ENCODE data around the gene TESK2. TPM values are rescaled to one million over a fixed set of nuclear protein-coding genes. Genes with fewer than 3 reads are reported as not detected.
A peak's percentile ranks its signal among the peaks of the same experiment; 100 is the strongest.

The TESK2 gene
- total and polyA plus RNA-seq, 2 of the 13 experiments (the other 11 are each of a cell fraction or from before 2014, with no cell fraction given): 5.5 to 9.6 TPM

GRCh38 chr1:45526135-45526644 is 35.2 kb upstream of the TESK2 start:
- Histone ChIP-seq H3K79me2 (ENCODE audit: insufficient read depth, low read length) (peaks cover 9% of the 10 kb centered on the region), H3K4me3 (replicated peaks in 1 of 3; ENCODE audit: insufficient read depth in 1 of 3, low read depth in 2 of 3, low read length in 3 of 3) (no peak overlapping the region), H3K36me3 (replicated peaks in 1 of 2; ENCODE audit: control insufficient read depth in 1 of 2, insufficient read depth in 2 of 2, low read length in 2 of 2) (no peaks in the 10 kb centered on the region), H3K9me3 (ENCODE audit: low read length) (no peaks in the 10 kb centered on the region), H2AFZ (ENCODE audit: low read length) (no peak overlapping the region), H3K4me1 (ENCODE audit: insufficient read depth, low read length) (peaks cover 39% of the 10 kb centered on the region), H4K20me1 (ENCODE audit: insufficient read depth, low read length) (peaks cover 4% of the 10 kb centered on the region; the same call in 1 of the 2 replicates), H3K27ac (ENCODE audit: extremely low read length, insufficient read depth, low read length) (peak overlapping the region; percentile 57), H3K9ac (ENCODE audit: insufficient read depth, low read depth, low read length) (no peak overlapping the region), H3K4me2 (ENCODE audit: low read depth, low read length) (peak overlapping the region; percentile 28; the same call in 1 of the 2 replicates), H3K27me3 (ENCODE audit: control insufficient read depth in 1 of 2, insufficient read depth in 2 of 2, low read length in 2 of 2) (no peaks in the 10 kb centered on the region; a peak in 1 of 5 replicates)
- DNase-seq (ENCODE audit: low spot score) (peak; percentile 77), ATAC-seq (peak; percentile 62), FAIRE-seq (peak; percentile 96)
- intact Hi-C loops (cut with micrococcal nuclease; ENCODE audit: unreplicated experiment) (no loop called here), in situ Hi-C loops (cut with HindIII; ENCODE audit: extremely low pct_ligation_motif_present, low pct_unique_long_range_greater_than_20kb) (no loop called here)
- CTCF ChIA-PET (ENCODE audit: low intra/inter-chr PET ratio, low total read pairs): no interaction called here
- BruUV-seq (replicated peaks): no TSS peak
- WGBS (ENCODE audit: low lambda C conversion rate): 71% methylated on average over 1 of the region's 1 CpG
- POLR2A ChIA-PET: interaction anchor here (0.7 to 13.3 kb wide), 7 partner anchors 13 to 736 kb away, joined by 3 to 690 read pairs (median 5); partner anchors contain the start of genes AKR1A1, CCDC163, MMACHC and MUTYH
- TF ChIP-seq ZFP36L2 (CRISPR knock-in tag; IDR thresholded peaks at IDR 0.05) (no peak), MAF1 (CRISPR knock-in tag; IDR thresholded peaks at IDR 0.05; ENCODE audit: borderline replicate concordance) (no peak), GPBP1L1 (CRISPR knock-in tag; IDR thresholded peaks at IDR 0.05) (no peak), HDAC1 (CRISPR knock-in tag; IDR thresholded peaks at IDR 0.05) (0 out of 2 replicates have a peak, but pooled peaks have one; percentile 17), HNF4G (IDR thresholded peaks at IDR 0.05; ENCODE audit: borderline replicate concordance, low read depth, low read length) (peak; percentile 45; the same call in 1 of the 2 replicates), HNF4G (CRISPR knock-in tag; IDR thresholded peaks at IDR 0.05; ENCODE audit: borderline replicate concordance, low read depth) (no peak), PAXIP1 (CRISPR knock-in tag; conservative IDR thresholded peaks at IDR 0.05) (peak; percentile 67), ZNF512 (CRISPR knock-in tag; IDR thresholded peaks at IDR 0.05) (no peak), MNT (IDR thresholded peaks at IDR 0.05) (peak; percentile 48; the same call in 1 of the 2 replicates), NCOR1 (IDR thresholded peaks at IDR 0.05; ENCODE audit: borderline replicate concordance, low read length) (0 out of 2 replicates have a peak, but pooled peaks have one; percentile 28), CEBPB (IDR thresholded peaks at IDR 0.05; ENCODE audit: borderline replicate concordance, low read depth, low read length) (peak; percentile 61; the same call in 1 of the 2 replicates), ONECUT2 (CRISPR knock-in tag; IDR thresholded peaks at IDR 0.05) (no peak), ARNT (IDR thresholded peaks at IDR 0.05) (no peak), ZMYM4 (CRISPR knock-in tag; IDR thresholded peaks at IDR 0.05) (0 out of 2 replicates have a peak, but pooled peaks have one; percentile 23), EP300 (IDR thresholded peaks at IDR 0.05; ENCODE audit: low read depth in 2 of 2, low read length in 2 of 2) (peak in 1 of 2 experiments; percentile 45; a peak in 1 of 4 replicates), EP300 (CRISPR knock-in tag; IDR thresholded peaks at IDR 0.05; ENCODE audit: borderline replicate concordance) (no peak), POGZ (CRISPR knock-in tag; IDR thresholded peaks at IDR 0.05) (no peak)
